Cortex of kidney (tissue), 1 donor: ENCODE results near the gene CCR1.

Source experiments
- DNase-seq: peaks from one replicate; lab custom pipeline; 2025; lab: John Stamatoyannopoulos, UW

The CCR1 gene

DNA sequence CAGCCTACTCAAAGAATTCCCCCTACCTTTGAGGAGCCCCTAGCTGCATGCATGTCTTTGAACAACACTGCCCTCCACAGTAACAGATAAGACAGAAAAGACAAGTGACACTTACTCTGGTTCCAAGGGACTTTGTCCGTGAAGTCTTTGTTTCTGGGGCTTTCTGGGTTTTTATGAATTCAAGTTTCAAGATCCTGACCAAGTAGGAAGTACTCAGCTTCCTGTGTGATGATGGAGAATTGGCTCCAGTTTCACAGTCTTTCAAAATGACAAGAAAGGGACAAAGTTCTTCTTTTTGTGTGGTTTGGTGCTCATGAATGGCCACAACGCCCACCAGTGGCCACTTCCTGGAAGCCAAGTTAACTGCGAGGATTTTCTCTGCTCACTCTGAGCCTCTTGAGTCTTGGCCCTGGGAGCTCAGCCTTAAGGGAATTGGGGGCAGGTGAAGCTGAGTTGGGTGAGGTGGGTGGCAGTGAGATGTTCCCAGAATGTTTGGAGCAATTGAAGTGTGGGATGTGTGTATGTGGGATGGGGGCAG lies at the start of gene CCR1:
TSS of gene CCR1 (minus strand) at position 147 of the 538 bp plus-strand sequence. CDS start 4,000 bp downstream, outside the sequence.
- no peak for DNase-seq

DNA sequence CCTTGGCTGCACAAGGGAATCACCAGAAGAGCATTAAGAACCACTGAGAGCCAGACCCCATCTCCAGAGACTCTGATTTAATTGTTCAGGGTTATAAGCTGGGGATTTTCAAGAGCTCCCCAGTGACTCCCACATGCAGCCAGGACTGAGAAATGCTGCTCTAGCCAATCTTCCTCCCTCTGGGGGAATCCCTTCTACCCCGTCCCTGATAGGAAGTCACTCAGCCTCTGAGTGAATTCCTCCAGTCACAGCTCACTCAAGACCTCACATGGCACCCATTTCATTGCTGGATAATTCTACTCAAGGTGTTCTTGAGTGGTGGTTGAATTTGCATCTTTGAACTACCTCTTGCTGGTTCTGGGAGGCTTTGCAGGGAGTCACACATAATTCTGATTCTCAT lies 44.9 kb upstream of the CCR1 start:
- DNase-seq = no peak

DNA sequence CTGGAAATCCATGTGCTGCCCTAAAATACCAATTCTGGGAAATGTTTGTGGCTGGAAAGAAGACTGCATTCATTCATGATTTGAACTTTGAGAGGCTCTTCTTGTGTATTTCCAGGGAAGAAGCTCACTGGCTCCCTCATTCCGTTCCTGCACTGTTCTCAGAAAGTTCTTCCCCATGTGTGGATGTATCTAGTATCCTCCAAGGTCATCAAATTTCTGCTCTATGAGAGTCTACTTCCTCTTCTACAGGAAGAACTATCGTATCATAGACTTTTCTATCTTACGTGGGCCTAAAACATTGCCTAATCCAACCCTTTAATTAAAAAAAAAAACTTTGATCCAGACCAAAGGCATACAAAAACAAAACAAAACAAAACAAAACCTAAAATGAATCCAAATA lies 37.0 kb upstream of the CCR1 start:
- DNase-seq = no peak

DNA sequence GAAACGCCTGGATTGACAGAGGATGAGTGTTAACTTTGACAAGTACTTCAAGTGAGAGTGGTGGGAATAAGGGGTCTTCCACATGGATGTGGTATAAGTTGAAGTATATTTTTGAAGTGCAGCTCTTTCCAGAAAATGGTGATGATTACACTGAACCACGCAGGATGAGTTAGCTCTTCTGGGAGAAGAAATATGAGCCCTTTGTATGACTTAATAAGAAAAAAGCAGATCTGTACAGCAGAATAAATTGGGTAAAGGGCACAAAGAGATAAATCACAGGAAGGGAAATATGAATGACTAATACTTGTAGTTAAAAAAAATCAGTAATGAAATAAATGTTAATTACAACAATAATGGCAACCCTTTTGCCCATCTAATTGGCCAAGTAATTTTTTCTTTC lies 35.4 kb upstream of the CCR1 start:
- DNase-seq = no peak

DNA sequence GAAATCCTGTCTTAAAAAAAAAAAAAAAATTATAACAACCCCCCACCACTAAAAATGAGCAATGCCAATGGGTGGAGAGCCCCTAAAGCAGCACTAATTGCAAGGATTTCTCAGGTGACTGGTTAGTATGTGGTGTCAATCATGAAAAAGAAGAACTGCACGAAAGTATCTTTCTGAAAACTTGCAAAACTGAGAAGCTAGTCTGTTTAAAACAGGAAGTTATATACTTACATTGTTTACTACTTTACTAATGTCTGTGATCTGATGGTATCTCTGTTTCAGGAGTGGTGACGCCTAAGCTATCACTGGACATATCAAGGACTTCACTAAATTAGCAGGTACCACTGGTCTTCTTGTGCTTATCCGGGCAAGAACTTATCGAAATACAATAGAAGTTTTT lies 34.0 kb upstream of the CCR1 start, which contains the start of gene CCR3:
TSS of gene CCR3 (plus strand) at position 341 of the 400 bp plus-strand sequence. CDS start 22,699 bp downstream, outside the sequence.
- DNase-seq = no peak

DNA sequence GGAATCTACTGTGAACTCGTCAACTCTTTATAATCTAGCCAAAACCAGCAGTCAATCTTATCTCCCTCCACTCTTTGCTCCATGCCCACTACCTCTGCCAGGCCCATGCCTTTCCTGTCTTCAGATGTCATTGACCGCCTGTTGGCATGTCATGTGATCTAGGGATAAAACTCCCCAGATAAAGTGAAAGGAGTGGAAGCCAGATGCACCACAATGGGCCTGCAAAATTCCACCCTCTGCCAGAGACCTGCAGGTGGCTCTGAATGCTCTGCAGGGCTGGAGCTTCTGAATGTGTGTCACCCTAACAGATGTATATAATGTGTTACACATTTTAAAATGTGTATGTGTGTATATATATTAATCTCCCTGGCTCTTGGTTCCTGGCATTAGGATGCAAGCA lies 31.8 kb upstream of the CCR1 start:
- DNase-seq = no peak

DNA sequence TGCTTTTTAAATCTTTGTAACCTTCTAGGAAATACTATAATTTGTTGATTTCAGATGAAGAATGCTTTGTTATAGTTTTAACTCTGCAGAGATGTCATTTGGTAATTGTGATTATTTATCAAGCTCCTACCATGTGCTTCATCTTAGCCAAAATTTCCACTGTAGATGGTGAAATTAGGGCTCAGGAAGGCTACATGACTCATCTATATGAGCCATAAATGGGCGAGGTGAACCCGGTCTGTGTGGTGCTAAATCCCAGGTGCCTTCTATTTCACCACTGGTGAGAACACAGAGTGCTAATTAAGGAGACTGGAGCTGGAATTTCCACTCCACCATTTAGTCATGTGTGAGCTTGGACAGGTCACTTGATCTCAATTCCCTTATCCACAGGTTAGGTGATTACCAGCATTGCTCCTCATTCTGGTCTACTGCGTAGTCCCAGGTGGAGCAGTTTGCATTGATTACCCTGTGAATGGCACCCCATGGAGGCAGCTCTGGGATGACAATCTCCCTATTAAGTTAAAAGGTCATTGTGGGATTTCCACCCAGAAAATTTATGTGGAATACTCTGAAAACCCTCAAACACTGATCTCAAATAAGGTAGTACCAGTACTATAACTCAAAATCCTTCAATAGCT lies 31.3 kb upstream of the CCR1 start:
- DNase-seq = no peak

DNA sequence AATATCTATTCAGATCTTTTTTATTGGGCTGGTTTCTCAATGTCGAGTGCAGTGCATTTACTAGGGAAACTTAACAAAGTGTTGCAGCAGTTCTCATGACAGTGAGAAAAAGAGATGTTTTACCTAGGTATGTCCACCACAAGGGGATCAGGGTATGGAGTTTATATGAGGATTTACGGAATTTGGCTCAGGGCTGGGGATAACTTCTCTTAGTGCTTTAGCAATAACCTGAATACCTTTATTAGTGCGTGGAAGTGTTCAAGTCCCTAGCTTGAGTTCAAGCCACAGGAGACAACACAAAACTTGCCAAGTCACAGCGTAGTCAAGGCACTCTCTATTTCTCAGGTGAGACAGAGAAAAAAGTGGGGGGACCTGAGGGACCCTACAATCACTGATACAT lies 30.3 kb upstream of the CCR1 start:
- no peak for DNase-seq

DNA sequence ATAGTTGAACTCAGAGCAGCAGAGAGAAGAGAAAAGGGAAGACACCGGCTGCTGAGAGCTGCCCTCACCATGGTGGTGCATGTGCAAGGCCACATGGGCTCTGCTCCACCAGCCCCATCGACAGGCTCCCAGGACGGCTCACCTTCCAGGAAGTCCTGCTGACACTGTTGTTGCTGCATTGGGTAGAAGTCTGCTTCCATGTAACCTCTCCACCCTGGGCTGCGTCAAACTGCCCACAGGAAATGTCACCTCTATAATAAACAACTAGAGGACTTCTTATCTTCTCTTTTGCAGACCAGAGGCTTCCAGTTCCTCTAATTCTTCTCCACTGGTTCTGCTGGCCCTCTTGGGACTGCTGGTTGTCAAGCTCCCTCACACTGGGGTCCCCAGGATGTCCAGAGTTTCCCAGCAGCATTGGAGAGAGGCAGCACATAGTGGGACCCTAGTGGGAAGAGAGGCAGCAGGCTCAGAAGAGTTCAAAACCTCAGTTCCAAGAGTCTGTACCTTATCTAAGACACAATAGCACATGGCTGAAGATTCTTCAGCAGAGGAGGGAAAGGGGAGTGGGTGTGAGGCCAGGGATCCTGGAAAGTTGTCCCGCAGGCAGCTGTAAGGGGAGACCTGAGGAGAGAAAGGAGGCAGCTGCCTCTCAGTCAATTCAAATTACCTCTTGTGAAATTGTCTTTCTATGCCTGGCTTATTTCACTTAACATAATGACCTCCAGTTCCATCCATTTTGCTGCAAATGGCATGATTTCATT lies 28.4 kb upstream of the CCR1 start:
- DNase-seq = no peak

DNA sequence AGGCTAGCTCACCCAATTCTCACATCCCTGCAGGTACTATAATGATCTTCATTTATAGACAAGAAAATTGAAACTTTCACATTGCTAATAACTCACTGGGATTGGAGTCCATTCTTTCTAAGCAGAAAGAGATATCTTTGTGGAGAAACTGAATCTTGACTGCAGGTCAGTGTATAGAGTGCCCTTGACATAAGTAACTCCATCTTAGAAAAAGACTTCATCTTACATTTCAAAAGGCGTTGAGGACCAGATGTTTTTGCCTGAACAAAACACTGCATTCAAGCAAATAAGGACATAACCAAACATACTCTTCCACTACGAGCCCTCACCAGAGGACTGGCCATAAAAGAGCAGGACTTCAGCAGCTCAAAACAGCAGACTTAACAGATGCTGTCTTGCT lies 27.3 kb upstream of the CCR1 start:
- no peak for DNase-seq

DNA sequence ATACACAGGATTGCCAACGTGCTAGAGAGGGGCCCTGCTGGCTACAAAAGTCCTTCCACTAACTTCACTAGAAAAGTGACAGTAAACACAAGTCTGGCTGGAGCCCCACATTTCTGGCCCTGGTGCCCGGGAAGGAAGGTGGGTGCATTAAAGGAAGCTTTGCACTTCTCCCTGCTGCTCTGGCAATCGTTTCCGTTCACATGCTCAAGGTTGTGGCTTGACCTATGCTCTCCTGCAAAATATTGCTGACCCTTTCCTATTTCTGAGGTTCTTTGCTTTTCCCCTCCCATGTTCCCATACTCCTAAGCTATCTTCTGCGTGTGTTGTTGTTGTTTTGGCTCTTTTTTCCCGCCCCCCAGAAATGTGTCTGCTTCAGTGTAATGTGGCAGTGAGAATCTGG lies 25.1 kb upstream of the CCR1 start:
- DNase-seq = no peak

DNA sequence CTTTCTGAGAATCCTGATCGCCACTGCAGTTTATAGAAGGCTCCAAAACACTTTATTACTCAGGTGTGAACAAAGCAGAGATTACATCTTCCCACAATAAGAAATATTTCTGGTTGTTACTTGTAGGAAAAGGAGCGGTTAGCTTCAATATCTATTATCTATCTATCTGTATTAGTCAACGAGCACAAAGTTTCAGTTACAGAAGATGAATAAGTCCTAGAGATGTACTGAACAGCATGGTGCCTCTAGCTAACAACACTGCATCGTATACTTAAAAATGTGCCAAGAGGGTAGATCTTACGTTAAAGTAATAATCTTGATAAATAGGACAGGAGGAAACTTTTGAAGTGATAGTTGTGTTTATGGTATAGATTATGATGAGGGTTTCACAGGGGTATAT lies 23.2 kb upstream of the CCR1 start:
- no peak for DNase-seq

DNA sequence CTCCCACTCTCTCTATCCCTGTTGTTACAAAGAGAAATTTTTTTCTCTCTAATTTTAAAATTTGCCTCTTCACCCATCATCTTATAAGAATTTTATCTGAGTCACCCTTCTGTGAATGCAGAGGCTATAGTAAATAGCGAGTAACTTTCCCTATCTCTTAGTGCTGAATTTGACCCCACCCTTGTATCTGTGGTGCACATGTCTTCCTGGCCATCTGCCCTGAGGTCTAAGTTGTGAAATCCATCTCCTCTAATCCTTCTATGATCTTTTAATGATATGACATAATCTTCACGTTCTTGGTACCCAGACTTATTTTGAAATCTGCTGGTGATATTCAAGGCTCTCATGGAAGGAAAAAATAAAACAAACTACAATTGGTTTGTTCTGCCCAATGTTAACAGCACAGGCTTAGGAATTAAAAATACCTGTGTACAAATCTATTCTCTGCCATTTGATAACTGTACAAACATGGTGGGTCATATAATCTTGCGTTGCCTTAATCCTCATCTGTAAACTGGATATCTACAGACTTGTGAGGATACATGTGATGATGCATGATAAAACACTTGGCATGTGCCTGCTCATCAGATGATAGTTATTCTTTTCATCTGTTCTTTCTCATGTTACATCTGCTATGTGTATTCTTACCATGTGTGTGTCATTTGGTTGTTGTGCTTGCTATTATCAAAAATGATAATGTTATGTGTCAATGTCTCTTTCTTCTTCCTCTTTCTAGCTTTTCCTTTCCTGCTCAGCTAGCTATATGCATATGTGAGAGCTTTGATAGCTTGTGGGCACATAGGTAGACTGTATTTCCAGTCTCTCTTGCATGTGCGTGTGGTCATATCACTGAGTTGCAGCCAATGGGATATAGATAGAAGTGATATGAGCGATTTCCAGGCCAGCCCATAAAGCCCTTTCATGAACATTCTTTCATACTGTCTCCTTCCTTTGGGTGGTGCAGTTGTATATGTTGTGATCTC lies 20.4 kb upstream of the CCR1 start:
- DNase-seq = no peak

DNA sequence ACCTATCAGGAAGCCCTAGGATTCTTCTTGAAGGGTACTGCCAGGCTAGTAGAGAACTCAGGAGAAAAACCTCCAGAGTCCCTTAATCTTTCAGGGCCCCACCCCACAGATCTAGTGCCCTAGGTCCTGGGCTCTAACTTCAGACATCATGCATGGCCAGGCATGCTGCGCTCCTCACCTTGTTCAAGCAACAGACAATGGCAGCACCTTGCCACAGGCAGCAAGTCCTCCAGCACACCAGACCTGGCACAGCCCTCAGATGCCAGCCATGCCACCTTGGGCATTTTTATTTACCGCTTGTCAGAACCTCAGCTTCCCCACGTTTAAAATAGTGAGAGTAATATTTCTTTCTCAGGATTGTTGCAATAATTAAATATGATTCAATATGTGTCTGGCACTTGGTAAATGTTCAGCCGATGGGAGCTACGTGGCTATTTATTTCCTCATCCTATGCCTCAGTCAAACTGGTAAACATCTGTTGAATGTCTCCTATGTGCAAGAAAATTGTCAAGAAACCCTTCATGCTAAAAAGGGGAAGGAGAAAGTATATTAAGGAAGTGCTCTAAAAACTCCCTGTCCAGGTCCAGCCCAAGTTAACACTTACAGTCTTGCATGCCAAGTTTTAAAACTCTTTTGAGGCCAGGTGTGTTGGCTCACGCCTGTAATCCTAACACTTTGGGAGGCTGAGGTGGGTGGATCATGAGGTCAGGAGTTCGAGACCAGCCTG lies 14.5 kb upstream of the CCR1 start:
- no peak for DNase-seq

DNA sequence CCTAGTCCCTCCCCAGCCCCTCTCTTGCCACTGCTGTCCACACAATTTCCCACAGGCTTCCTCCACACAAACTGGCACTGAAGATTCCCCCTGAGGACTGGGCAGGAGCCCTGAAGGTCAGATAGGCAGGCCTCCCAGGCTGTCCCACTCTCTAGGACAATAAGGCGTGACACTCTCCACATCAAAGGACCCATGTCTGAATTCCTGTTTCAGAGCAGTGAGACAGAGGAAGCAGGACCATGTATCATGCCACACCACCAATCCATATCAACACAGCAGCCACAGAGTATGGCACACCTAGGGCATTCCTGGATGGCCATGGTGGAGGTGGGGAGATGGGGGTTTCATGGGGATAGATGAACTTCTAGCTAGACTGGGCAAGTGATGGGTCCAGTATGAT lies 13.8 kb upstream of the CCR1 start:
- DNase-seq = no peak

DNA sequence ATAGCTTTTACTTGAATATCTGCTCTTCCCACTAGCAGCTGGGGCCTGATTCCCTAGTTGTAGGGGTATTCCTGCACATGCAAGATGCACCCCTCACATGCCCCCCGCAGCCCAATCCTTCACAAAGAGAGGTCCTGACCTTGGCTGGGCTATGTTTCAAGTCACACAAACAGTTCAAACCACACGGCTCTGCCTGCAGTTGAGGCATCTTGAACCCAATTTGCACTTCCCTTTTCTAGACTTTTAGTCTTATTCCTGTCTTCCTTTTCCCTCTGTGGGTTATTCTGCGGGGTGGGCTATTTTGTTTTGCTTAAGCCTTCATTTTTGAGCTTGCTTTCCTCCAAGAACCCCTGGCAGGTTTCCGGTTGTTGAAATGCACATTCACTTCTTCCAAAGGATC lies 13.3 kb upstream of the CCR1 start:
- no peak for DNase-seq

DNA sequence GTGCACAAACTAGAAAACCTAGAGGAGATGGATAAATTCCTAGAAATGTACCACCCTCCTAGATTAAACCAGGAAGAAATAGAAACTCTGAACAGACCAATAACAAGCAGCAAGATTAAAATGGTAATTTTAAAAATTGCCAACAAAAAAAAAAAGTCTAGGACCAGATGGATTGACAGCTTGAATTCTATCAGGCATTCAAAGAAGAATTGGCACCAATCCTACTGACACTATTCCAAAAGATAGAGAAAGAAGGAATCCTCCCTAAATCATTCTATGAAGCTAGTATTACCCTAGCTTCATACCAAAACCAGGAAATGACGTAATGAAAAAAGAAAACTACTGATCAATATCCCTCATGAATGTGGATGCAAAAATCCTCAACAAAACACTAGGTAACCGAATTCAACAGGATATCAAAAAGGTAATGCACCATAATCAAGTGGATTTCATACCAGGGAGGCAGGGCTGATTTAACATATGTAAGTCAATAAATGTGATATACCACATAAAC lies 10.1 kb upstream of the CCR1 start:
- DNase-seq = no peak

DNA sequence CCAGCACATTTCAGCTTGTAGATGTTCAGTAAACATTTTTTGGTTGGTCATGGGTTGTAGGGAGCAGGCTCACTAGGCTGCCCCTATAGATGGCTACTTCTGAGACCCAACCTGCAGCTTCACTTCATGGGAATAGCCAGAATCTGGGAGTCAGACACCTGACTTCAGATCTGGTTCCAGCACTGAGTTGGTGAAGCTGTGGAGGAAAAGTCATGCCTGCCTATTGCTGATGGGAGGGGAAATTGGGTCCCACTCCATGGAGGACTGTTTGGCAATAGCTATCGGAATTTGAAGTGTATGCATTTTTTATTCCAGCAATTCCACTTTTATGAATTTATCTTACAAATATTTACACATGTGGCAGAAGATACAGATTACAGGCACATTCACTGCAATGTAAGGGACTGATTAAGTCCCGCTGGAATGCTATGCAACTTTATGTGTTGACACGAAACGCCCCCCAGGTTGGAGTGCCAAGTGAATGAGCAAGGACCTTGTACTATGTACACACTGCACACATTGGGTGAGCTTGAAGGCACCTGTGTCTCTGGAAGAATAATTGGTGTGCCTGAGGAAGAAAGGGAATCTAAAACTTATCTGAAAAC lies 7.8 kb upstream of the CCR1 start:
- no peak for DNase-seq

DNA sequence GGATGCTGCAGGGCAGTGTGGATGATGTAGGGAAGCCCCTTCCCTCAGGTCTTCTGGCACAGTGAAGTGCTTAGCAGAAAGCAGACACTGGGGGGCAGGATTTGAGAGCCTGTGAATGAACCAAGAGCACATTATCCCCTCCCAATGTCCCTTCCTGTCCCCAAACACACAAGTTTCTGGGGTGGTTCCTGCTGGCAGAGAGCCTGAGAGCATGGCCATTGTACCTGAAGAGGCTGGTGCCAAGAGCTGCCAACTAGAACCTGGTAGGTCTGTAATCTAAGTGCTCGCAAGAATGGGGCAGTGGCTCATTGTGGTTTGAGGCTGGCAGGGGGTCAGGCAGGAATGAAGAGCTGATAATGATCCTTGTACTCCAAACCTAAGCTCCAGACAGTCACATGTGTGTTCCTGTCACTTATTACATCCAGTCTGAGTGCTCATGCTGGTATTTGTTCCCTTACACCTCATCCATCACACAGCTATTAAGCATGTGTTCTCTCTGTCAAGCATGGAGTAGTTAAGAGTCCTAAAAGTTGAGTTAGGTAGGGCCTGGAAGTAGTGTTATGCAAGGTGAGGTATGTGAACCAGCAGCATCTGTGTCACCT lies 6.7 kb upstream of the CCR1 start:
- no peak for DNase-seq

DNA sequence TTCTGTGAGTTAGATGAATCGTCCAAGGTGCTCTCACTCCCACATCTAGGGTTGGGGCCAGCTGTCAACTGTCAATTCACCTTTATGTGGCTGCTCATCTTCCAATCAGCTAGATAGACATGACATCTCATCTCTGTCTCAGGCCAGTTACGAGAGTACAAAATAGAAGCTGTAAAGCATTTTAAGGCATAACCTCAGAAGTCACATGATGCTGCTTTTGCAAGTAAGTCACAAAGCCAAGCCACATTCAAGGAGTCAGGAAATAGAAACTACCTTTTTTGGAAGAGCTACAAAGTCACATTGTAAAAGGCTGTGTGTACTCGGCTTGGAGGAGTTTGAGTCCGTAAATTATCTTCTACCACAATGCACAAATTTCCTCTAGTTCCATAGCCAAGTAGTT lies 5.1 kb upstream of the CCR1 start:
- DNase-seq = no peak

DNA sequence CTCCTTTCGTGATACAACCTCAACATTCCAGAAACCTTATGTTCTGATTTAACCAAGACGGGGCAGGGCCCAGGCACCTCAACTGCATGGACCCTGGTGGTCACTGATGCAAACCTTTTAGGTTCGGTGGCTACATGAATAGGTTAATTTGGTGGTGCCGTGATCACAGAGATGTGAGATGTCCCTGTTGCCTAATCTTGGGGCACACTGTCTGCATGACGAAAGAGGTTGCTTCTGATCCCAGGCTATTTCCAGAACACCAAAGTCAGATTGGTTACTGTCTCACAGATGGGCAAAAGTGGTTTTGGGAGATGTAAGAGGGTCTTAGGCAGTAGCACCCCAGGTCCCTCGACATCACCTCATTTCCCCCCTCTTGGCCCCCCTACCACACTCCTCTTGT lies 4.0 kb upstream of the CCR1 start:
- DNase-seq = no peak
